ENCODE results near the gene COL9A1.
A peak's percentile ranks its signal among the peaks of the same experiment; 100 is the strongest.

The COL9A1 gene

GRCh38 chr6:70277470-70277869 is 25.4 kb downstream of the COL9A1 start:
- DNase-seq (ENCODE audit: low spot score in 2 of 2) (no peak), ATAC-seq (ENCODE audit: low read depth) (no peak)
- no peaks in the 10 kb centered on the region for H3K36me3 Mint-ChIP-seq
- H3K27me3 Mint-ChIP-seq: peaks cover 2% of the 10 kb centered on the region
- no peak overlapping the region for H3K4me3 Mint-ChIP-seq
- no peaks in the 10 kb centered on the region for H3K4me1 Mint-ChIP-seq
- H3K9me3 Mint-ChIP-seq: no peaks in the 10 kb centered on the region
- H3K27ac Mint-ChIP-seq: no peak overlapping the region

- Mint-ChIP-seq H3K36me3 (no peaks in the 10 kb centered on the region), H3K27me3 (peaks cover 2% of the 10 kb centered on the region), H3K4me1 (peaks cover 2% of the 10 kb centered on the region), H3K4me3 (no peak overlapping the region), H3K9me3 (no peaks in the 10 kb centered on the region), H3K27ac (no peak overlapping the region)
- no peak for ATAC-seq (ENCODE audit: low read depth)
- DNase-seq (ENCODE audit: low spot score in 2 of 2): no peak
These were observed 28.5 kb downstream of the COL9A1 start for GRCh38 chr6:70274338-70274737.

GRCh38 chr6:70272071-70272470 is 30.8 kb downstream of the COL9A1 start:
- no peaks in the 10 kb centered on the region for H3K36me3 Mint-ChIP-seq
- no peak overlapping the region for H3K4me3 Mint-ChIP-seq
- H3K9me3 Mint-ChIP-seq: no peaks in the 10 kb centered on the region
- DNase-seq (ENCODE audit: low spot score in 2 of 2) (no peak), ATAC-seq (ENCODE audit: low read depth) (no peak)
- peaks cover 4% of the 10 kb centered on the region for H3K27me3 Mint-ChIP-seq
- peaks cover 2% of the 10 kb centered on the region for H3K4me1 Mint-ChIP-seq
- no peak overlapping the region for H3K27ac Mint-ChIP-seq

GRCh38 chr6:70270287-70271005 is 32.4 kb downstream of the COL9A1 start:
- H3K4me3 Mint-ChIP-seq: no peak overlapping the region
- no peaks in the 10 kb centered on the region for H3K9me3 Mint-ChIP-seq
- H3K27ac Mint-ChIP-seq: no peak overlapping the region
- H3K27me3 Mint-ChIP-seq: peaks cover 4% of the 10 kb centered on the region
- peaks cover 2% of the 10 kb centered on the region for H3K4me1 Mint-ChIP-seq
- no peak for DNase-seq (ENCODE audit: low spot score in 2 of 2)
- no peaks in the 10 kb centered on the region for H3K36me3 Mint-ChIP-seq
- peak; percentile 79 for ATAC-seq (ENCODE audit: low read depth)

- H3K27me3 Mint-ChIP-seq: peaks cover 4% of the 10 kb centered on the region
These were observed 36.7 kb downstream of the COL9A1 start for GRCh38 chr6:70266142-70266541.

GRCh38 chr6:70264306-70264705 is 38.6 kb downstream of the COL9A1 start:
- H3K27me3 Mint-ChIP-seq: peaks cover 7% of the 10 kb centered on the region
- H3K4me1 Mint-ChIP-seq: no peaks in the 10 kb centered on the region
- H3K27ac Mint-ChIP-seq: no peak overlapping the region
- no peak for DNase-seq (ENCODE audit: low spot score in 2 of 2)
- no peaks in the 10 kb centered on the region for H3K36me3 Mint-ChIP-seq
- no peak overlapping the region for H3K4me3 Mint-ChIP-seq
- H3K9me3 Mint-ChIP-seq: no peaks in the 10 kb centered on the region
- no peak for ATAC-seq (ENCODE audit: low read depth)

More at GRCh38 chr6:70266142-70266541, 36.7 kb downstream of the COL9A1 start:
- DNase-seq (ENCODE audit: low spot score in 2 of 2): no peak
- H3K9me3 Mint-ChIP-seq: no peaks in the 10 kb centered on the region
- H3K4me3 Mint-ChIP-seq: no peak overlapping the region
- no peaks in the 10 kb centered on the region for H3K36me3 Mint-ChIP-seq
- no peak for ATAC-seq (ENCODE audit: low read depth)
- H3K27ac Mint-ChIP-seq: no peak overlapping the region
- H3K4me1 Mint-ChIP-seq: peaks cover 2% of the 10 kb centered on the region

GRCh38 chr6:70258483-70258882 is 44.4 kb downstream of the COL9A1 start:
- Mint-ChIP-seq H3K9me3 (no peaks in the 10 kb centered on the region), H3K27ac (no peak overlapping the region), H3K27me3 (peaks cover 5% of the 10 kb centered on the region), H3K4me1 (no peaks in the 10 kb centered on the region), H3K4me3 (no peak overlapping the region), H3K36me3 (no peaks in the 10 kb centered on the region)
- ATAC-seq (ENCODE audit: low read depth) (no peak), DNase-seq (ENCODE audit: low spot score in 2 of 2) (no peak)

- H3K27ac Mint-ChIP-seq: no peak overlapping the region
- no peak overlapping the region for H3K4me3 Mint-ChIP-seq
These were observed 45.1 kb downstream of the COL9A1 start for GRCh38 chr6:70257768-70258273.

GRCh38 chr6:70254784-70255183 is 48.1 kb downstream of the COL9A1 start:
- no peaks in the 10 kb centered on the region for H3K36me3 Mint-ChIP-seq
- H3K9me3 Mint-ChIP-seq: no peaks in the 10 kb centered on the region

More at GRCh38 chr6:70257768-70258273, 45.1 kb downstream of the COL9A1 start:
- H3K36me3 Mint-ChIP-seq: no peaks in the 10 kb centered on the region
- H3K27me3 Mint-ChIP-seq: peaks cover 5% of the 10 kb centered on the region
- no peak for ATAC-seq (ENCODE audit: low read depth)
- H3K4me1 Mint-ChIP-seq: no peaks in the 10 kb centered on the region
- DNase-seq (ENCODE audit: low spot score in 2 of 2): no peak
- no peaks in the 10 kb centered on the region for H3K9me3 Mint-ChIP-seq

GRCh38 chr6:70253923-70254322 is 49.0 kb downstream of the COL9A1 start:
- no peaks in the 10 kb centered on the region for H3K4me1 Mint-ChIP-seq
- H3K27me3 Mint-ChIP-seq: peaks cover 4% of the 10 kb centered on the region
- no peak for ATAC-seq (ENCODE audit: low read depth)
- no peak overlapping the region for H3K4me3 Mint-ChIP-seq
- H3K36me3 Mint-ChIP-seq: no peaks in the 10 kb centered on the region
- no peak overlapping the region for H3K27ac Mint-ChIP-seq
- no peak for DNase-seq (ENCODE audit: low spot score in 2 of 2)
- no peaks in the 10 kb centered on the region for H3K9me3 Mint-ChIP-seq

More at GRCh38 chr6:70254784-70255183, 48.1 kb downstream of the COL9A1 start:
- Mint-ChIP-seq H3K4me1 (no peaks in the 10 kb centered on the region), H3K27ac (no peak overlapping the region), H3K4me3 (no peak overlapping the region), H3K27me3 (peaks cover 5% of the 10 kb centered on the region)
- DNase-seq (ENCODE audit: low spot score in 2 of 2) (no peak), ATAC-seq (ENCODE audit: low read depth) (no peak)

- Mint-ChIP-seq H3K27ac (no peak overlapping the region), H3K4me3 (no peak overlapping the region), H3K36me3 (no peaks in the 10 kb centered on the region), H3K9me3 (no peaks in the 10 kb centered on the region), H3K27me3 (peaks cover 11% of the 10 kb centered on the region), H3K4me1 (no peaks in the 10 kb centered on the region)
- DNase-seq (ENCODE audit: low spot score in 2 of 2) (no peak), ATAC-seq (ENCODE audit: low read depth) (no peak)
These were observed 50.3 kb downstream of the COL9A1 start for GRCh38 chr6:70252604-70253003.

GRCh38 chr6:70246118-70246517 is 56.8 kb downstream of the COL9A1 start:
- Mint-ChIP-seq H3K36me3 (no peaks in the 10 kb centered on the region), H3K4me1 (no peaks in the 10 kb centered on the region), H3K27ac (no peak overlapping the region), H3K27me3 (peaks cover 11% of the 10 kb centered on the region), H3K9me3 (no peaks in the 10 kb centered on the region), H3K4me3 (no peak overlapping the region)
- no peak for ATAC-seq (ENCODE audit: low read depth)
- DNase-seq (ENCODE audit: low spot score in 2 of 2): no peak

GRCh38 chr6:70241991-70242420 is 60.9 kb downstream of the COL9A1 start:
- Mint-ChIP-seq H3K4me3 (no peak overlapping the region), H3K9me3 (no peaks in the 10 kb centered on the region), H3K4me1 (no peaks in the 10 kb centered on the region), H3K27me3 (peaks cover 2% of the 10 kb centered on the region), H3K36me3 (no peaks in the 10 kb centered on the region), H3K27ac (no peak overlapping the region)
- DNase-seq (ENCODE audit: low spot score in 2 of 2) (no peak), ATAC-seq (ENCODE audit: low read depth) (no peak)

GRCh38 chr6:70241031-70241430 is 61.9 kb downstream of the COL9A1 start:
- H3K4me1 Mint-ChIP-seq: no peaks in the 10 kb centered on the region
- no peaks in the 10 kb centered on the region for H3K9me3 Mint-ChIP-seq
- H3K27ac Mint-ChIP-seq: no peak overlapping the region
- H3K27me3 Mint-ChIP-seq: peaks cover 2% of the 10 kb centered on the region
- no peak overlapping the region for H3K4me3 Mint-ChIP-seq
- H3K36me3 Mint-ChIP-seq: no peaks in the 10 kb centered on the region
- DNase-seq (ENCODE audit: low spot score in 2 of 2) (no peak), ATAC-seq (ENCODE audit: low read depth) (no peak)

- ATAC-seq (ENCODE audit: low read depth) (no peak), DNase-seq (ENCODE audit: low spot score in 2 of 2) (no peak)
- Mint-ChIP-seq H3K27ac (no peak overlapping the region), H3K9me3 (no peaks in the 10 kb centered on the region), H3K27me3 (peaks cover 2% of the 10 kb centered on the region), H3K4me3 (no peak overlapping the region), H3K4me1 (no peaks in the 10 kb centered on the region), H3K36me3 (no peaks in the 10 kb centered on the region)
These were observed 66.5 kb downstream of the COL9A1 start for GRCh38 chr6:70236343-70236742.

Measured in memory B cell (primary cell).